ENCODE results near the gene RAD23B. TPM values are rescaled to one million over a fixed set of nuclear protein-coding genes. Genes with fewer than 3 reads are reported as not detected.

Gene RAD23B
- polyA plus RNA-seq, 3 donors: 21.6 to 50.0 (median 24.7) TPM

- H3K36me3 ChIP-seq (replicated peaks in 1 of 2; ENCODE audit: control insufficient read depth in 1 of 2, insufficient read depth in 2 of 2, low read length in 2 of 2): peaks cover 64 to 97% of the 10 kb centered on the region in 2 donors
- H3K4me3 ChIP-seq (replicated peaks in 1 of 3; ENCODE audit: low read depth in 2 of 3, low read length in 3 of 3): no peak overlapping the region
- WGBS (ENCODE audit: insufficient coverage): 10% methylated on average over 1 of the region's 5 CpGs
- peaks cover 95% of the 10 kb centered on the region for H4K20me1 ChIP-seq (ENCODE audit: insufficient read depth, low read length)
- intact Hi-C loops (cut with micrococcal nuclease): no loop called here
- Mint-ChIP-seq H3K9me3 (no peaks in the 10 kb centered on the region), H3K4me3 (no peak overlapping the region), H3K36me3 (peaks cover 74 to 81% of the 10 kb centered on the region in 2 donors), H3K4me1 (peaks cover 6% of the 10 kb centered on the region), H3K27ac (peak overlapping the region in 2 of 7 donors; percentile 43 to 52), H3K27me3 (ENCODE audit: low read depth in 3 of 3) (peaks cover 0 to 1% (median 0%) of the 10 kb centered on the region in 3 donors)
- no peak overlapping the region for H3K9ac ChIP-seq (ENCODE audit: insufficient read depth, low read length, poor library complexity, severe bottlenecking)
- H3K27me3 ChIP-seq (ENCODE audit: control insufficient read depth in 2 of 2, insufficient read depth in 2 of 2, low read length in 2 of 2): no peaks in the 10 kb centered on the region
- H2AFZ ChIP-seq (ENCODE audit: insufficient read depth, low read depth, low read length, poor library complexity, severe bottlenecking): no peak overlapping the region
- H3K4me2 ChIP-seq (replicated peaks; ENCODE audit: extremely low read depth, low read length, poor library complexity, severe bottlenecking): no peak overlapping the region
- H3K9me3 ChIP-seq (replicated peaks in 1 of 2; ENCODE audit: control insufficient read depth in 1 of 2, insufficient read depth in 1 of 2, low read length in 2 of 2): no peaks in the 10 kb centered on the region
- H3K79me2 ChIP-seq (ENCODE audit: insufficient read depth, low read length): peaks cover 85% of the 10 kb centered on the region
- no peak overlapping the region for H3K27ac ChIP-seq (ENCODE audit: low read depth in 1 of 2, low read length in 2 of 2)
- DNase-seq: no peak
- no peaks in the 10 kb centered on the region for H3K4me1 ChIP-seq (ENCODE audit: control insufficient read depth in 1 of 2, insufficient read depth in 2 of 2, low read length in 2 of 2)
- no peak for TF ChIP-seq CTCF (IDR thresholded peaks at IDR 0.05)
Observed at GRCh38 chr9:107309271-107309670, 26.2 kb downstream of the RAD23B start.

GRCh38 chr9:107312376-107313050, 29.4 kb downstream of the RAD23B start:
- Histone ChIP-seq H3K36me3 (replicated peaks in 1 of 2; ENCODE audit: control insufficient read depth in 1 of 2, insufficient read depth in 2 of 2, low read length in 2 of 2) (peaks cover 47 to 89% of the 10 kb centered on the region in 2 donors), H3K9ac (ENCODE audit: insufficient read depth, low read length, poor library complexity, severe bottlenecking) (no peak overlapping the region), H3K4me2 (replicated peaks; ENCODE audit: extremely low read depth, low read length, poor library complexity, severe bottlenecking) (no peak overlapping the region), H3K4me3 (replicated peaks in 1 of 3; ENCODE audit: low read depth in 2 of 3, low read length in 3 of 3) (no peak overlapping the region), H3K4me1 (ENCODE audit: control insufficient read depth in 1 of 2, insufficient read depth in 2 of 2, low read length in 2 of 2) (peaks cover 7 to 11% of the 10 kb centered on the region in 2 donors), H3K27ac (ENCODE audit: low read depth in 1 of 2, low read length in 2 of 2) (peak overlapping the region in 1 of 2 donors; percentile 4), H2AFZ (ENCODE audit: insufficient read depth, low read depth, low read length, poor library complexity, severe bottlenecking) (no peak overlapping the region), H3K79me2 (ENCODE audit: insufficient read depth, low read length) (peaks cover 91% of the 10 kb centered on the region), H3K27me3 (ENCODE audit: control insufficient read depth in 2 of 2, insufficient read depth in 2 of 2, low read length in 2 of 2) (no peaks in the 10 kb centered on the region), H4K20me1 (ENCODE audit: insufficient read depth, low read length) (peaks cover 92% of the 10 kb centered on the region), H3K9me3 (replicated peaks in 1 of 2; ENCODE audit: control insufficient read depth in 1 of 2, insufficient read depth in 1 of 2, low read length in 2 of 2) (no peaks in the 10 kb centered on the region)
- Mint-ChIP-seq H3K9me3 (peaks cover 0 to 7% (median 0%) of the 10 kb centered on the region in 7 donors), H3K4me1 (peaks cover 21% of the 10 kb centered on the region), H3K4me3 (no peak overlapping the region), H3K27me3 (ENCODE audit: low read depth in 3 of 3) (peaks cover 0 to 1% (median 0%) of the 10 kb centered on the region in 3 donors), H3K36me3 (peaks cover 70 to 79% of the 10 kb centered on the region in 2 donors), H3K27ac (peak overlapping the region in 1 of 7 donors; percentile 15)
- TF ChIP-seq CTCF (IDR thresholded peaks at IDR 0.05): no peak
- intact Hi-C loops (cut with micrococcal nuclease): no loop called here
- 98% methylated on average over 4 of the region's 8 CpGs for WGBS (ENCODE audit: insufficient coverage)
- DNase-seq: no peak

All from CD14-positive monocyte (primary cell).